PFSK-1 (cell line): ENCODE data around the gene ZNF716.

Experiments used
- POLR2AphosphoS5 ChIP-seq: IDR thresholded peaks from 2 replicates; pipeline ENCODE4 v1.6.1; 2012; ENCODE audit warnings: low read depth, mild to moderate bottlenecking, control low read depth, low read length, moderate library complexity
- TAF1 ChIP-seq: IDR thresholded peaks from 2 replicates; pipeline ENCODE4 v1.6.1; 2012; ENCODE audit warnings: low read length, control low read depth, borderline replicate concordance; ENCODE audit not compliant: insufficient read depth

DNA sequence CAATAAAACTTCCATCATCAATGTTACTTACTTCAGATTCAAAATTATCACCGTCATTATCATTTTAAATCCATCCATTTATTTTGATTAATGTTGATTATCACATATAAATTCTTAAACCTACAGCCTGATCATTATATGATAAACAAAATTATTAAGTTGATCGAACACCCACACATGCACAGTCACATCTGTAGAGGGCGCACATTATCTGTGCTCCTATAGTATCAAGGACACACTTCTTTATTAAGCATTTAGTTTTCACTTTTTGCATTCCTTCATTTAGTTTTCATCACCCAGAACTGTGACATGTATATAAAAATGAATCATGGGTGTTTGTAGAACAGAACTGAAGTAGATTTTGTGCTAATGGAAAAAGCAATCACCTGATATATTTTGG is 26.2 kb upstream of the ZNF716 start:
- TF ChIP-seq POLR2AphosphoS5 (no peak), TAF1 (no peak)
